Neural crest cell (in vitro differentiated cells): Measurements from ENCODE around the gene PRLR. TPM values are rescaled to one million over a fixed set of nuclear protein-coding genes. Genes with fewer than 3 reads are reported as not detected.

Source experiments
- DNase-seq: peaks from one replicate; pipeline ENCODE4 v3.0.0; 2021; ENCODE audit warnings: low read depth, mixed read lengths, low spot score
- H3K27ac Mint-ChIP-seq: one replicate; pipeline ENCODE4 v1.8.0; 2021; ENCODE audit warnings: mild to moderate bottlenecking, mixed read lengths; ENCODE audit not compliant: unreplicated experiment
- H3K27me3 Mint-ChIP-seq: 2 replicates; pipeline ENCODE4 v1.8.0; 2021; ENCODE audit warnings: low read depth, mild to moderate bottlenecking, mixed read lengths
- H3K36me3 Mint-ChIP-seq: 2 replicates; pipeline ENCODE4 v1.8.0; 2021; ENCODE audit warnings: low read depth, mild to moderate bottlenecking, mixed read lengths
- H3K4me1 Mint-ChIP-seq: 2 replicates; pipeline ENCODE4 v1.8.0; 2021; ENCODE audit warnings: mixed read lengths
- H3K4me3 Mint-ChIP-seq: one replicate; pipeline ENCODE4 v1.8.0; 2021; ENCODE audit warnings: mild to moderate bottlenecking, mixed read lengths
- H3K9me3 Mint-ChIP-seq: 2 replicates; pipeline ENCODE4 v1.8.0; 2021; ENCODE audit warnings: mixed read lengths
- total RNA-seq: library from RNA; stranded (reverse); gene quantifications from 2 replicates; pipeline ENCODE4 v1.2.1, GENCODE V29; 2021
- TF ChIP-seq, protein P1 (sequence below): fragments of 200-600 bp; sonication (generic); conservative IDR thresholded peaks from 2 replicates; pipeline ENCODE4 v1.5.0; 2021; ENCODE audit warnings: antibody characterized with exemption, mild to moderate bottlenecking

The PRLR gene
- total RNA-seq, 1 donor from 2014 or later: 0.58 TPM

DNA sequence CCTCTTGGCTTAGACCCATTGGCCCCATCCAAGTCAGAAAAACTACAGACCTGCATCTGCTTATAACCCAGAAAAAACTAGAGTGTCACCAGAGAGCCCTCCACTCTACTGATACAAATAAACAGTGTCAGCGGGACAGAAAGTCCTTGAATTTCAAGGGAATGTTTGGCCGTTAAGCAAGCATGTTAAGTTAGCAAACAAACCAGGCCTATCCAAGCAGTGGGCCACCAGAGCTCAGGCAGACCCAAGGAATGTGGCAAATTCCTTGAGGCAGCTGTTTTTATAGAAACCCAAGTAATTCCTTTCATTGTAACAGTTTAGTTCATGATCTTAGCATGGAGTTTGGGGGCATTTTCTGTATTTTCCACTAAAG is 70.9 kb downstream of the PRLR start:
- H3K36me3 Mint-ChIP-seq: no peaks in the 10 kb centered on the region
- no peaks in the 10 kb centered on the region for H3K4me1 Mint-ChIP-seq
- TF ChIP-seq, protein P1, sequence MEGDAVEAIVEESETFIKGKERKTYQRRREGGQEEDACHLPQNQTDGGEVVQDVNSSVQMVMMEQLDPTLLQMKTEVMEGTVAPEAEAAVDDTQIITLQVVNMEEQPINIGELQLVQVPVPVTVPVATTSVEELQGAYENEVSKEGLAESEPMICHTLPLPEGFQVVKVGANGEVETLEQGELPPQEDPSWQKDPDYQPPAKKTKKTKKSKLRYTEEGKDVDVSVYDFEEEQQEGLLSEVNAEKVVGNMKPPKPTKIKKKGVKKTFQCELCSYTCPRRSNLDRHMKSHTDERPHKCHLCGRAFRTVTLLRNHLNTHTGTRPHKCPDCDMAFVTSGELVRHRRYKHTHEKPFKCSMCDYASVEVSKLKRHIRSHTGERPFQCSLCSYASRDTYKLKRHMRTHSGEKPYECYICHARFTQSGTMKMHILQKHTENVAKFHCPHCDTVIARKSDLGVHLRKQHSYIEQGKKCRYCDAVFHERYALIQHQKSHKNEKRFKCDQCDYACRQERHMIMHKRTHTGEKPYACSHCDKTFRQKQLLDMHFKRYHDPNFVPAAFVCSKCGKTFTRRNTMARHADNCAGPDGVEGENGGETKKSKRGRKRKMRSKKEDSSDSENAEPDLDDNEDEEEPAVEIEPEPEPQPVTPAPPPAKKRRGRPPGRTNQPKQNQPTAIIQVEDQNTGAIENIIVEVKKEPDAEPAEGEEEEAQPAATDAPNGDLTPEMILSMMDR: no peak
- no peaks in the 10 kb centered on the region for H3K9me3 Mint-ChIP-seq
- no peak for DNase-seq
- no peaks in the 10 kb centered on the region for H3K27me3 Mint-ChIP-seq
- no peak overlapping the region for H3K27ac Mint-ChIP-seq
- H3K4me3 Mint-ChIP-seq: no peak overlapping the region

DNA sequence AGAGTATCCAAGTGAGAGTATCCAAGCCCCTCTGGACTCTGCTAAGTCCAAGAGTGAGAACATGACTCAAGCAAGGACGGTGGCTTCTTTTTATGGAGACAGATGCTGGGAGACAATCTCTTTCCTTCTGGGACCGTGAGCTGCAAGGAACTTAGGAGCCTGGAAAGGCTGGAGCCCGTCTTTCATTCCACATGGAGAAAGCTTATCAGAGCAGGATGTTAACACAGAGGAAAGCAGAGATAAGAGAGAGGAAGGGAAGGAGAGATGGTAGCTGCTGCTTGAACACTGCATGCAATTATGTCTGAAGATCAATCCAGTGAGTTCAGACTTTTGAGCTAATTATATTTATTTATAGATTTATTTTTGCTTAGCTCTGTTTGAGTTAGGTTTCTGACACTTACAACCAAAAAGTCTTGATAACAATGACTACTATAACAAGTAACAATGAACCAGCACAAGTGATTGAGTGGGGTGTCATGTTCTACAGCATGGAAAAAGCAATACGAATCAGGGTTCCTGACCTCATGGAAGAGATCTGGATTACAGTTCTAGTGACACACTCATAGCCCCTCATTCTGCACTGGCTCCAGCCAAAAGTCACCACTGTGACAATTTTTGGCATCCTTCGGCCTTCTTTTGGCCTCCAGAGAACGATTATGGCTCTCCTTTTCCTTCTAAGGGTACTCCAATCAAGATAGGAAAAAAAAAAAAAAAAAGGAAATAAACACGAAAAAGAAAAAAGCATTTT is 71.5 kb downstream of the PRLR start:
- Mint-ChIP-seq H3K4me1 (no peaks in the 10 kb centered on the region), H3K4me3 (no peak overlapping the region), H3K36me3 (no peaks in the 10 kb centered on the region), H3K27ac (no peak overlapping the region), H3K27me3 (no peaks in the 10 kb centered on the region), H3K9me3 (no peaks in the 10 kb centered on the region)
- no peak for DNase-seq
- TF ChIP-seq, protein P1: no peak

DNA sequence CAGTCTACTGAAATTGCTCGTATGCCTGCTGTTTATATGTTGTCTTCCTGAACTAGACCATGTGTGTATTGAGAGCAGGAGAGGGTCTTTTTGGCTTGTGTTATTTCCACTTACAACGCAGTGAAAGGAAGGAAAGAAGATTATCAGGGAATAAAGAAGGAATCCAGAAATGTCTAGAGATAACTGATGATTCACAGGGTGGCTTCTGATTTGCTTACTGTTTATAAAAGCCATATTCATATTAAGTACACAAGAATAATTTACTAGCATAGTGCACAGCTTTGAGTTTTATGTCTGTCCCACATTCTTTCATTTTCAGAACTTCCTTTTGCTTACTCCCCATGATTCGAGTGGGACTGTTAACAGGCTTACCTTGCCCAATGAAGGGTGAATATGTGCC is 72.1 kb downstream of the PRLR start:
- Mint-ChIP-seq H3K4me1 (no peaks in the 10 kb centered on the region), H3K4me3 (no peak overlapping the region), H3K27ac (no peak overlapping the region), H3K9me3 (no peaks in the 10 kb centered on the region), H3K36me3 (no peaks in the 10 kb centered on the region), H3K27me3 (no peaks in the 10 kb centered on the region)
- no peak for DNase-seq
- TF ChIP-seq, protein P1: no peak

DNA sequence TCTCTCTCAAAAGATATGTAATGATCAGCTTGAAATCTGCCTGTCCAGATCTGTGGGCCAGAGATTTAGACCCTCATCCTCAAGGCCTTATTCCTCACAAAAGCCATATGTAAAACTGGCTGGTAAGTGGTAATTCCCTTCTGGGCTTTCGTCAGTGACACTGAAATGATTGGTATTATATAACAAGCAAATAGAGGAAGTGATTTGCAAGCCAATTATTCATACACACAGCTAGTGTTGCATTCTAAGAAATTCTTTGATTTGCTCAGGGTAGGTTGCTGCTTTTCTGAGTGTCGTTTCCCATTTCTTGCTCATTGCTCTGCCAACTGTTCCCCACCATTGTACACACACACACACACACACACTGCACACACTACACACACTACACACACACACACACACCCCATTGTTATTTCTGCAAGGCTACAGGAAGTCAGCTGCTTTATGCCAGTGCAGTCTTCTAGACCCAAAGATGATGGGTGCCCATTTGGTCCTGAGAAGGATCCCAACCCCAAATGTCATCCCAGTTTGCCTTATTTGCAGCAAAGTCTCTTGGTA is 76.8 kb downstream of the PRLR start:
- H3K9me3 Mint-ChIP-seq: no peaks in the 10 kb centered on the region
- no peaks in the 10 kb centered on the region for H3K36me3 Mint-ChIP-seq
- H3K27me3 Mint-ChIP-seq: no peaks in the 10 kb centered on the region
- TF ChIP-seq, protein P1: no peak
- H3K4me1 Mint-ChIP-seq: no peaks in the 10 kb centered on the region
- no peak overlapping the region for H3K4me3 Mint-ChIP-seq
- no peak overlapping the region for H3K27ac Mint-ChIP-seq
- DNase-seq: no peak

DNA sequence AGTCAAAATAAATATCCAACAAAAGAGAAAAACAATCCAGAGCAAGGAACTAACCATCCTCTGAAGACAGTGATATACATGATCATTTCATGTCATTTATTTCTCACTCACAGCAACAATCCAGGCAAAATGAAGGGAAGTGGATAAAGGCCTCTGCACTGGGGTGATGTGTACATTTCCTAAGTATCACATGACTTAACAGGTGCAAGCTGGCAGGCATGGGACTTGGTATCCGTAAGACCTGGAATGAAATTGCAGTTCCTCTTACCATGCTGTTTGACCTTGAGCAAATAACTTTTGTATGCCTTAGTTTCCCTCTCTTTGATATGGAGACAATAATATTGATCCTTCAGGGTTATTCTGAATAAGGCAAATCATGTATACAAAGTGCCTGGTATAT is 77.6 kb downstream of the PRLR start:
- DNase-seq: no peak
- TF ChIP-seq, protein P1: no peak
- no peaks in the 10 kb centered on the region for H3K27me3 Mint-ChIP-seq
- H3K4me3 Mint-ChIP-seq: no peak overlapping the region
- H3K36me3 Mint-ChIP-seq: no peaks in the 10 kb centered on the region
- no peaks in the 10 kb centered on the region for H3K9me3 Mint-ChIP-seq
- no peak overlapping the region for H3K27ac Mint-ChIP-seq
- no peaks in the 10 kb centered on the region for H3K4me1 Mint-ChIP-seq
